Sigmoid colon (tissue), 4 donors: ENCODE measurements around the gene OR2T5.

ENCODE experiments used
- CTCF ChIP-seq, 4 experiments: fragments of 450-650 bp in 3 of 4; fragments of 200-600 bp in 1 of 4; IDR thresholded peaks; one replicate each; pipeline ENCODE4 v1.5.1; 2016 to 2019; ENCODE audit warnings: antibody characterized with exemption in 4 of 4, mild to moderate bottlenecking in 3 of 4, moderate library complexity in 2 of 4
- EP300 ChIP-seq, 4 donors: sonication (generic); formaldehyde crosslinking; IDR thresholded peaks; one replicate each; pipeline ENCODE4 v1.6.1; 2017; ENCODE audit warnings: antibody characterized with exemption in 4 of 4
- POLR2A ChIP-seq, 2 donors: fragments of 450-650 bp; IDR thresholded peaks; one replicate each; pipeline ENCODE4 v1.6.1; 2016; ENCODE audit warnings: antibody characterized with exemption in 2 of 2, mild to moderate bottlenecking in 2 of 2, moderate library complexity in 2 of 2

- no peak for TF ChIP-seq POLR2A (IDR thresholded peaks at IDR 0.05)
- no peak for TF ChIP-seq EP300 (IDR thresholded peaks at IDR 0.05)
- no peak for TF ChIP-seq CTCF (IDR thresholded peaks at IDR 0.05)
Measured at GRCh38 chr1:248521856-248522255, 33.5 kb downstream of the OR2T5 start.
